Vagina (tissue), 2 donors: ENCODE measurements around the gene IQSEC1.

ENCODE experiments used
- CTCF ChIP-seq, 3 experiments: fragments of 450-650 bp in 2 of 3; fragments of 200-600 bp in 1 of 3; sonication (generic) in 1 of 3; IDR thresholded peaks; one replicate each; pipeline ENCODE4 v1.5.1; 2017 to 2019; ENCODE audit warnings: antibody characterized with exemption in 3 of 3, mild to moderate bottlenecking in 2 of 3, moderate library complexity in 2 of 3
- POLR2AphosphoS5 ChIP-seq, 2 donors: sonication (generic); formaldehyde crosslinking; IDR thresholded peaks; one replicate each; pipeline ENCODE4 v1.9.0; 2017; ENCODE audit warnings: antibody characterized with exemption in 2 of 2, mild to moderate bottlenecking in 2 of 2, low read depth in 1 of 2; ENCODE audit not compliant: insufficient read depth in 1 of 2

- TF ChIP-seq CTCF (IDR thresholded peaks at IDR 0.05) (no peak), POLR2AphosphoS5 (IDR thresholded peaks at IDR 0.05; ENCODE audit: insufficient read depth in 1 of 2, low read depth in 1 of 2) (no peak)
Measured at GRCh38 chr3:12986521-12986920, 86.7 kb downstream of the IQSEC1 start.
